Coronary artery (tissue), 2 donors: ENCODE measurements around the gene NAPB.

Experiments
- DNase-seq: peaks from one replicate; pipeline ENCODE4 v3.0.0-alpha.2; 2017; ENCODE audit warnings: low spot score
- H3K27ac ChIP-seq, 2 donors: fragments of 200-600 bp; sonication (generic); one replicate each; pipeline ENCODE4 v1.5.1; 2016 to 2019
- H3K4me3 ChIP-seq: fragments of 200-600 bp; sonication (generic); 2 replicates; pipeline ENCODE4 v1.5.1; 2016; ENCODE audit warnings: mild to moderate bottlenecking, moderate library complexity
- CTCF ChIP-seq: fragments of 200-600 bp; sonication (generic); IDR thresholded peaks from one replicate; pipeline ENCODE4 v1.5.1; 2019; ENCODE audit warnings: antibody characterized with exemption

The NAPB gene

DNA sequence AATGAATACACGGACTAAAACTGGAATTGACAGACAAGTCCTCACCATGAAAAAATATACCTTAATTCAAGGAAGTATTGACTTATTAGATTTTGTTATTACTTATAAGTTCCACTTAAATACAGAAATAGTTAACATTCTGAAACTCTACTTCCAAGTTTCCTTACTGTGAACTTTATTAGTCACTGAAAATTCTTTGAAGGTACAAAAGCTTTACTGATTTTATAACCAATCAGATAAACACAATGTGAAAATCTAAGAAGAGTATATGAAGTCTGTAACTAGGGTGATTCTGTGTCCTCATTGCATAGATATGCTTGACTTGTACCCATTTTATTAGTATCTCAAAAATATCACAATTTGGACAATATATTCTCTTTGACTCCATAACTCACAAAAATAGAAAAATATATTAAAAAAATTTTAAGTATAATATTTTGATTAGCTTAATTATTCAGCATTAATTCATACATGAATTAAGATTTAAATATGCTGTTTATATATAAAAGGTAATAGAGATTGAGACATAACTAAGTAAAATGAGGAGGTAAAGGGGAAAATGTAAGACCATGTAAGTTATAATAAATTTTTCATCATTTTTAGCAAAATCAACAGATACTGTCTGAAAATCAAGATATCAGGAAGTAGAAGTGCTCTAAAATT lies 6.6 kb downstream of the NAPB start:
- DNase-seq, result no peak
- Histone ChIP-seq H3K4me3 (no peak overlapping the region), H3K27ac (no peak overlapping the region)
- TF ChIP-seq CTCF, result no peak

- Histone ChIP-seq H3K4me3 (no peak overlapping the region), H3K27ac (no peak overlapping the region)
- no peak for DNase-seq
- no peak for TF ChIP-seq CTCF
Measured at GRCh38 chr20:23413862-23414422, 7.3 kb downstream of the NAPB start.

DNA sequence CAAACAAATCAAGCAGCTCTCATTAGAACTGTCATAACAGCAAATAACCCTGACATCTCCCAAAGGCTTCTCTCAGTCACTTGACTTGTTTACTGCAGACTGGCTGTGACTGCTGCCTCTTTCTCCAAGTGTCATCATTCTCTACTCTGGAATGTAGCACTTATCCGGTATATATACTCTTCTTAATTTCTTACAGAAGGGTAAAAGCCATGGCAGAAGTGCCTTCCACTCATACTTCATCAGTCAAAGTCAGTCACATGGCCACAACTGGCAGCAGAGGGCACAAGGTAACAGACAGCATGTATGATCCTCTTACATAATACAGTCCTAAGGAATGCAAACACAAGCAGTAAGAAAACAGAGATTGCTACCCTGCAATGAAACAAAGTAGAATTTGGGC lies 9.3 kb downstream of the NAPB start:
- Histone ChIP-seq H3K4me3 (no peak overlapping the region), H3K27ac (no peak overlapping the region)
- no peak for TF ChIP-seq CTCF
- DNase-seq, result no peak

- no peak for TF ChIP-seq CTCF
- H3K27ac ChIP-seq, result no peak overlapping the region
- no peak overlapping the region for H3K4me3 ChIP-seq
- DNase-seq, result no peak
Measured at GRCh38 chr20:23410916-23411695, 10.2 kb downstream of the NAPB start.

DNA sequence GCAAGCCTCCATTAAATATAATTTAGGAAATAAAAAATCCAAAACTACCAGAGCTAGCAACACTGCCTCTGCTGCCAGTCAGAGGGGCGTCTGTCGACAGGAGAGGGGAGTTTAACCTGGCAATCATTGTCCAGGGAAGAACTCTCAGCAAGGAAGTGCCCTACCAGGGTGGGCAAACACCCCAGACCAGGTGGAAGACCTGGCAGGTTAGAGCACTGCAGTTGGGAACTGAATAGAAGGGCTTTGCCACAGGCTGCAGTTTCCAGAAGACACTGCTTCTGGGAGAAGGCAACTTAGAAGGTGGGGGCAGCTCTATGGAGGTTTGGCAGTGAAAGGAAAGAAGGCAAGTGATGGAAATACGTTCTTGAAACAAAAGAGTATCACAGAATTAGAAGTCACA lies 11.5 kb downstream of the NAPB start:
- no peak for TF ChIP-seq CTCF
- H3K27ac ChIP-seq, result no peak overlapping the region
- no peak overlapping the region for H3K4me3 ChIP-seq
- no peak for DNase-seq

DNA sequence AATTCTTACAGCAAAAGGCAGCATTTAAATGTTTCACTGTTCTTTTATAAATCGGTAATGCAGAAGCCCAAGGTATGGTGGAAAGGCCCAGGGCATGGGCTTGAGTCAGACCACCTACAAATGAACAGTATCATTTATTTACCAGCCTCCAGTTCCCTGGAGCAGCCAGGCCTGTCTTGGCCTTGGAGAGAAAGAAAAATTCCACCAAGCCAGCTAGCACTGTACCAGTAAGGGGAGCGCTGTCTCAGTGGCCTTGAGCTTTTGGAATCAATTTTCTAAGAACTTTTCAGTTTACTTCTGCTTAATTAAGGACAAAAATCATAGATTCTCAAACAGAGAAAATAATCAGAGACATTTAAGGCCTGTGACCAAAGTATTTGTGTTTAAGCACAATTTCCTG lies 12.3 kb downstream of the NAPB start:
- no peak for DNase-seq
- Histone ChIP-seq H3K4me3 (no peak overlapping the region), H3K27ac (no peak overlapping the region)
- no peak for TF ChIP-seq CTCF
